AG10803 (cell line): Measurements from ENCODE around the gene PITPNC1.
"Not testable (repeated sequence)": the region's sequence is repeated elsewhere in the genome, so short reads cannot be mapped to it uniquely, and the experiment has no call there.

Experiments used
- DNase-seq: peaks from one replicate; pipeline ENCODE4 v3.0.0; 2010; ENCODE audit warnings: low read depth
- H3K4me3 ChIP-seq: 2 replicates; pipeline ENCODE4 v1.5.1; 2011; ENCODE audit warnings: mild to moderate bottlenecking, low read length, control low read depth
- TF ChIP-seq, protein P1 (sequence below): conservative IDR thresholded peaks from 2 replicates; pipeline ENCODE4 v1.5.1; 2011; ENCODE audit warnings: mild to moderate bottlenecking, low read length, control low read depth, inconsistent platforms

PITPNC1 gene

DNA sequence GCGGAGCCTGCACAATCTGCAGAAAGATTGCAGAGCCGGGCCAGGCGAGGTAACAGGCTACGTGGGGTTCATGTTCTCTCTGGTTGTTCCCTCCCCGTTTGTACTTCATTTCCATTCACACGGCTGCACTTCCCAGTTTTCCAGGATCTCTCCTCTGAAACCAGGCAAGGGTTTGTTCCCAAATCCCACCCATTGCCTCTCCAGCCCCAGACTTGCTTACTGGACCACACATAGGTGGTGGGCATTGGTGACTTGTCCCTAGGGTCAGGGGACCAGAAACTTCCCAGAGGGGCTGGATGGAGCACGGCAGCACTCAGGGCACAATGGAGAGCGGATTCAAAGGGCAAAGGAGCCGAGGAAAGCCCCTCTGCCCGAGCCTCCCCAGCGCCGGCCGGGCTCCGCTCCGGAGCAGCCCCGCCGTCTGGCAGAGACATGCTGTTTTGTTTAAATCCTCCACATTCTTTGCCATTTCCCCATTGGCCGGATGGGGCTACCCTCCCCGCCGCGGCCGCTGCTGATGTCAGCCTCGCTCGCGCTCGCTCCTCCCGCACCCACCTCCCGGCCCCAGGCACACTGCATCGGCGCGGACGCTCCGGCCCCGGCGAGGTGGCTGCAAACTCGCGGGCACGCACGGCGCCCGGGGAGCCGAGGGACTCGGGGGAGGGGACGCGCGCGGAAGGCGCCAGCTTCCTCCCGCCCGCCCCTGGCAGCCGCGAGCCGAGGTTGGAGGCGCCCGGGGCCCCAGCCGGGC, at the start of gene PITPNC1:
PITPNC1 (plus strand) TSS at position 545 of the 751 bp plus-strand sequence.
- DNase-seq = peak; percentile 91
- TF ChIP-seq, protein P1, sequence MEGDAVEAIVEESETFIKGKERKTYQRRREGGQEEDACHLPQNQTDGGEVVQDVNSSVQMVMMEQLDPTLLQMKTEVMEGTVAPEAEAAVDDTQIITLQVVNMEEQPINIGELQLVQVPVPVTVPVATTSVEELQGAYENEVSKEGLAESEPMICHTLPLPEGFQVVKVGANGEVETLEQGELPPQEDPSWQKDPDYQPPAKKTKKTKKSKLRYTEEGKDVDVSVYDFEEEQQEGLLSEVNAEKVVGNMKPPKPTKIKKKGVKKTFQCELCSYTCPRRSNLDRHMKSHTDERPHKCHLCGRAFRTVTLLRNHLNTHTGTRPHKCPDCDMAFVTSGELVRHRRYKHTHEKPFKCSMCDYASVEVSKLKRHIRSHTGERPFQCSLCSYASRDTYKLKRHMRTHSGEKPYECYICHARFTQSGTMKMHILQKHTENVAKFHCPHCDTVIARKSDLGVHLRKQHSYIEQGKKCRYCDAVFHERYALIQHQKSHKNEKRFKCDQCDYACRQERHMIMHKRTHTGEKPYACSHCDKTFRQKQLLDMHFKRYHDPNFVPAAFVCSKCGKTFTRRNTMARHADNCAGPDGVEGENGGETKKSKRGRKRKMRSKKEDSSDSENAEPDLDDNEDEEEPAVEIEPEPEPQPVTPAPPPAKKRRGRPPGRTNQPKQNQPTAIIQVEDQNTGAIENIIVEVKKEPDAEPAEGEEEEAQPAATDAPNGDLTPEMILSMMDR = no peak
- H3K4me3 ChIP-seq = peak within 1 kb of the TSS; percentile 81

DNA sequence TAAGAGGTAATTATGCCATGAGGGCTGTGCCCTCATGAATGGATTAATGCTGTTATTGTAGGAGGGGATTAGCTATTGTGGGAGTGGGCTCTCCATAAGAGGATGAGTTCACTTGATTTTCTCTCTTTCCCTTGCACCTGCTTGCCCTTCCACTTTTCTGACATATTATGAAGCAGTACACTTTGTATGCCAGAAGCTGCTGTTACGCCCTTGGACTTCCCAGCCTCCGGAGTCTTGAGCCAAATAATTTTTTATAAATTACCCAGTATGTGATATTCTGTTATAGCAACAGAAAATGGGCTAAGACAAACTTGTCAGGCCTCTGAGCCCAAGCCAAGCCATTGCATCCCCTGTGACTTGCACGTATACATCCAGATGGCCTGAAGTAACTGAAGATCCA, 49.1 kb upstream of the PITPNC1 start:
- no peak for DNase-seq
- H3K4me3 ChIP-seq = no peak overlapping the region
- TF ChIP-seq, protein P1 = no peak

DNA sequence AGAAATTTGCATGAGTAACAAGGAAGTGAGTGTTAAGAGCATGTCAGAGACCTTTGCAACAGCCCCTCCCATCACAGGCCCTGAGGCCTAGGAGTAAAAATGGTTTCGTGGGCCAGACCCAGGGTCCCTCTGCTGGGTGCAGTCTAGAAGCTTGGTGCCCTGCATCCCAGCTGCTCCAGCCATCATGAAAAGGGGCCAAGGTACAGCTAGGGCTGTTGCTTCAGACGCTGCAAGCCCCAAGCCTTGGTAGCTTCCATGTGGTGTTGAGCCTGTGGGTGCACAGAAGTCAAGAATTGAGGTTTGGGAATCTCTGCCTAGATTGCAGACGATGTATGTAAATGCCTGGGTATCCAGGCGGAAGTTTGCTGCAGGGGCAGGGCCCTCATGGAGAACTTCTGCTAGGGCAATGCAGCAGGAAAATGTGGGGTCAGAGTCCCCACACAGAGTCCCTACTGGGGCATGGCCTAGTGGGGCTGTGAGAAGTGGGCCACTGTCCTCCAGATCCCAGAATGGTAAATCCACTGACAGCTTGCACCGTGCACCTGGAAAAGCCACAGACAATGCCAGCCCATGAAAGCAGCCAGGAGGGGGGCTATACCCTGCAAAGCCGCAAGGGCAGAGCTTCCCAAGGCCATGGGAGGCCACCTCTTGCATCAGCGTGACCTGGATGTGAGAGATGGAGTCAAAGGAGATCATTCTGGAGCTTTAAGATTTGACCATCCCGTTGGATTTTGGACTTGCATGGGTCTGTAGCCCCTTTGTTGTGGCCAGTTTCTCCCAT, 45.5 kb upstream of the PITPNC1 start:
- not testable (repeated sequence) for H3K4me3 ChIP-seq, DNase-seq

DNA sequence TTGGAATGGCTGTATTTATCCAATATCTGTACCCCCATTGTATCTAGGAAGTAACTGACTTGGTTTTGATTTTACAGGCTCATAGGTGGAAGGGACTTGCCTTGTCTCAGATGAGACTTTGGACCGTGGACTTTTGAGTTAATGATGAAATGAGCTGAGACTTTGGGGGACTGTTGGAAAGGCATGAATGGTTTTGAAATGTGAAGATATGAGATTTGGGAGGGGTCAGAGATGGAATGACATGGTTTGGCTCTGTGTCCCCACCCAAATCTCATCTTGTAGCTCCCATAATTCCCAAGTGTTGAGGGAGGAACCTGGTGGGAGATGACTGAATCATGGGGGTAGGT, 44.9 kb upstream of the PITPNC1 start:
- not testable (repeated sequence) for H3K4me3 ChIP-seq, DNase-seq

DNA sequence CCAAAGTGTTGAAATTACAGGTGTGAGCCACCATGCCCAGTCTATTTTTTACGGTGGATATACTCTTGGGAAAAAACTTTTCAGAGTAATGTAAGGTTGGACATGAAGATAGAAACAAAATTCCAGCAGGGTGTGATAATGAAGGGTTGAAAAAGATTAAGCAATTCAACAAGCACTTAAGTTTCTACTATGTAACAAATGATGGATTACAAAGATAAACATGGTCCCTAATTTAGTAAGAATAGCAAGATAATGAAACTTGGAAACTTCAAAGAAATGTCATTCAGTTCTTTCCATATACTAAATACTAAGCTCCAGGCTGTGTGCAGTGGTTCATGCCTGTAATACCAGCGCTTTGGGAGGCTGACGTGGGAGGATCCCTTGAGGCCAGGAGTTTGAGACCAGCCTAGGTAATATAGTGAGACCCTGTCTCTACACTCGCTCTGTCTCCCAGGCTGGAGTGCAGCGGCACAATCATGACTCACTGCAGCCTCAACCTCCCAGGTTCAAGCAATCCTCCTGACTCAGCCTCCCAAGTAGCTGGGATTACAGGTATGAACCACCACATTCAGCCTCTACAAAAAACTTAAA, 41.7 kb upstream of the PITPNC1 start:
- no peak overlapping the region for H3K4me3 ChIP-seq
- TF ChIP-seq, protein P1 = no peak
- DNase-seq = no peak

DNA sequence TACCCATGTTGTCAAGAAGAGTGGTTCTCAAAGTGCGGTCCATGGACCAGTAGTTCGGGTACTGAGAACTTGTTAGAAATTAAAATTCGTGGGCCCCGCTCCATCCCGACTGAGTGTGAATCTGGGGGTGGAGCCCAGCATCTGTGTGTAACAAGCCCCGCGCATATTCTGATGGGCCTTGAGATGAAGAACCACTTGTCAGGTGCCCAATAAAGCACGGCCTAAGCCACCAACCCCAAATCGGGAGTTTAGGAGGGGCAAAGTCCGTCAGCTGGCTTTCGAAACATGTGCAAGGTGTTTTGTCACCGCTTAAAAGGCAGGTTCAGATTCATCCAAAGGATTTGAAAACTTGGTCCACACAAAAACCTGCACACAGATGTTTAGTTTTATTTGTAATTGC, 40.2 kb upstream of the PITPNC1 start:
- H3K4me3 ChIP-seq = no peak overlapping the region
- no peak for DNase-seq
- TF ChIP-seq, protein P1 = no peak

DNA sequence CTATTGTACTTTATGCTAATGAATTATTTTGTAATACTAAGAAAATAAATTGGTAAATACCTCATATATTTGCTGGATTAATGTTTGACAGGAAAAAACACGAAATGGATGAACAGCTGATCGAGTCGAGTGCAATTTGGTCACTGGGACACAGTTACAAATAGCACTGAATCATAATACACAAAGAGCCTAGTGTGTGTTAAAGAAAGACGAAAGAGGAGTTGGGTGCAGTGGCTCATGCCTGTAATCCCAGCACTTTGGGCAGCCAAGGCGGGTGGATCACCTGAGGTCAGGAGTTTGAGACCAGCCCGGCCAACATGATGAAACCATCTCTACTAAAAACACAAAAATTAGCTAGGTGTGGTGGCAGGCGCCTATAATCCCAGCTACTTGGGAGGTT, 38.7 kb upstream of the PITPNC1 start:
- DNase-seq, H3K4me3 ChIP-seq: not testable (repeated sequence)

DNA sequence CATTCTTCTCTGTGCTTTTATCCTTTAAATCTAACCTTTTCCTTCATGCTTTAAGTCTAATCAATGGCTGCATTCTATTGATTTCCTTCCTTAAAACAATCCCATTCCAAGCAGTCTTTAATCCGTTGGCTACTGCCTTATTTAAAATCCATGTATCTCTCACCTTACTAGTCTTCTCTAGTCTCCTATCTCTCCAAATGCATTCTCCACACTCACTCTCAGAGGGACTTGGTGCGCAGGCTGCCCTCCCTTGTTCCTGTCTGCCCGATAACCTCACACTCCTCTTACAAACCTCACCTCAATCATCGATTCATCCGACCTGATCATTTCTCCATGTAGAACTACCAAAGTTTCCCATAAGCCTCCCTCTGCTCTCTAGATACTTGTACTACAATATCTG, 33.8 kb upstream of the PITPNC1 start:
- TF ChIP-seq, protein P1 = no peak
- DNase-seq = no peak
- H3K4me3 ChIP-seq = no peak overlapping the region
